HepG2 (cell line): ENCODE data around the gene GHRL. TPM values are rescaled to one million over a fixed set of nuclear protein-coding genes. Genes with fewer than 3 reads are reported as not detected.

Experiments
- ATAC-seq: fragments of 200-7000 bp; cut with Tn5 transposase; 3 replicates; pipeline ENCODE4 v1.9.1; 2020; ENCODE audit warnings: mild to moderate bottlenecking, moderate library complexity
- BruUV-seq: library from RNA; stranded (reverse); fragments of 400-500 nt; replicated peaks from 2 replicates; lab custom pipeline; 2021; lab: Mats Ljungman, UMichigan
- CTCF ChIA-PET: fragments of 300-600 bp; formaldehyde crosslinking; extraction: SDS; loops from one replicate; lab custom pipeline; 2021; ENCODE audit warnings: low total read pairs, inconsistent platforms, low intra/inter-chr PET ratio; lab: Yijun Ruan, JAX
- POLR2A ChIA-PET: fragments of 350-600 bp; sonication (Branson Sonifier 250); formaldehyde crosslinking; loops from one replicate; lab custom pipeline; 2020; ENCODE audit warnings: antibody characterized with exemption, inconsistent platforms; lab: Yijun Ruan, JAX
- DNase-seq: peaks from one replicate; pipeline ENCODE4 v3.0.0-alpha.2; 2015; ENCODE audit warnings: low spot score
- FAIRE-seq: peaks from 3 replicates; lab custom pipeline; 2011; peaks lifted over from hg19 to GRCh38; lab: Jason Lieb, UNC
- H2AFZ ChIP-seq: one replicate; pipeline ENCODE4 v1.6.1; 2011; ENCODE audit warnings: low read length, inconsistent platforms
- H3K27ac ChIP-seq: fragments of 300-600 bp; 3 replicates; pipeline ENCODE4 v1.8.0; 2011; ENCODE audit warnings: mixed run types, mild to moderate bottlenecking, mixed read lengths, low read length, inconsistent platforms; ENCODE audit not compliant: insufficient read depth; ENCODE audit errors: extremely low read length
- H3K27me3 ChIP-seq, 2 experiments: fragments of 200-600 bp in 1 of 2; 2 replicates in 1 of 2; 3 replicates in 1 of 2; pipeline versions ENCODE4 v1.6.0 to v1.8.0; 2011; ENCODE audit warnings: low read length in 2 of 2, mild to moderate bottlenecking in 2 of 2, moderate library complexity in 2 of 2, inconsistent platforms in 1 of 2; ENCODE audit not compliant: insufficient read depth in 2 of 2, control insufficient read depth in 1 of 2
- H3K36me3 ChIP-seq, 2 experiments: fragments of 200-600 bp in 1 of 2; replicated peaks in 1 of 2; 2 replicates in 1 of 2; 3 replicates in 1 of 2; pipeline versions ENCODE4 v1.5.1 to v1.8.0; 2011; ENCODE audit warnings: low read length in 2 of 2, inconsistent platforms in 1 of 2; ENCODE audit not compliant: insufficient read depth in 2 of 2, control insufficient read depth in 1 of 2
- H3K4me1 ChIP-seq: 2 replicates; pipeline ENCODE4 v1.5.1; 2012; ENCODE audit warnings: low read length, inconsistent platforms; ENCODE audit not compliant: insufficient read depth
- H3K4me2 ChIP-seq: 2 replicates; pipeline ENCODE4 v1.6.0; 2011; ENCODE audit warnings: low read depth, low read length, inconsistent platforms
- H3K4me3 ChIP-seq, 3 experiments: fragments of 200-600 bp in 1 of 3; sonication (generic), shearing (Covaris generic) in 1 of 3; replicated peaks in 1 of 3; 2 replicates each; pipeline ENCODE4 v1.5.1; 2011 to 2016; ENCODE audit warnings: low read length in 3 of 3, inconsistent platforms in 2 of 3, low read depth in 2 of 3, mild to moderate bottlenecking in 2 of 3, control low read depth in 1 of 3, mixed read lengths in 1 of 3; ENCODE audit not compliant: insufficient read depth in 1 of 3
- H3K79me2 ChIP-seq: one replicate; pipeline ENCODE4 v1.6.1; 2011; ENCODE audit warnings: low read length, inconsistent platforms; ENCODE audit not compliant: insufficient read depth
- H3K9ac ChIP-seq: 2 replicates; pipeline ENCODE4 v1.6.0; 2011; ENCODE audit warnings: mild to moderate bottlenecking, low read depth, low read length, inconsistent platforms; ENCODE audit not compliant: insufficient read depth
- H3K9me3 ChIP-seq: 2 replicates; pipeline ENCODE4 v1.5.1; 2012; ENCODE audit warnings: mild to moderate bottlenecking, low read length
- H4K20me1 ChIP-seq: 2 replicates; pipeline ENCODE4 v1.6.0; 2011; ENCODE audit warnings: inconsistent platforms, mild to moderate bottlenecking, low read length, moderate library complexity; ENCODE audit not compliant: insufficient read depth
- ASH2L ChIP-seq: fragments of 300-600, 200-600 bp; sonication (generic); IDR thresholded peaks from 2 replicates; pipeline ENCODE4 v1.7.0; 2017; ENCODE audit warnings: low read depth, mild to moderate bottlenecking, moderate library complexity, mixed read lengths, low read length; ENCODE audit not compliant: insufficient read length
- EP300 ChIP-seq, 3 experiments: sonication (generic) in 1 of 3; formaldehyde crosslinking in 1 of 3; IDR thresholded peaks; 2 replicates each; pipeline versions ENCODE4 v1.5.1 to v1.6.1; 2011 to 2020; ENCODE audit warnings: low read depth in 2 of 3, low read length in 2 of 3, borderline replicate concordance in 1 of 3, improper control_type of control experiment in 1 of 3, mild to moderate bottlenecking in 1 of 3, missing genetic modification reagents in 1 of 3, moderate library complexity in 1 of 3
- KAT8 ChIP-seq: IDR thresholded peaks from 2 replicates; pipeline ENCODE4 v1.6.1; 2016; ENCODE audit warnings: missing genetic modification reagents, missing compliant biosample characterization
- KDM1A ChIP-seq: IDR thresholded peaks from 2 replicates; pipeline ENCODE4 v1.6.1; 2016; ENCODE audit warnings: missing compliant biosample characterization
- KDM2A ChIP-seq: sonication (generic); formaldehyde crosslinking; IDR thresholded peaks from 2 replicates; pipeline ENCODE4 v1.4.0; 2020; ENCODE audit warnings: low read depth, missing genetic modification reagents, borderline replicate concordance
- KDM3A ChIP-seq: IDR thresholded peaks from 2 replicates; pipeline ENCODE4 v1.6.1; 2018; ENCODE audit warnings: low read depth, missing compliant biosample characterization
- NFE2 ChIP-seq: sonication (generic); formaldehyde crosslinking; IDR thresholded peaks from 2 replicates; pipeline ENCODE4 v1.4.0; 2020; ENCODE audit warnings: missing genetic modification reagents
- SALL1 ChIP-seq: sonication (generic); formaldehyde crosslinking; IDR thresholded peaks from 2 replicates; pipeline ENCODE4 v1.8.0; 2022; ENCODE audit warnings: mild to moderate bottlenecking, missing genetic modification reagents
- SMAD3 ChIP-seq: sonication (generic); formaldehyde crosslinking; IDR thresholded peaks from 2 replicates; pipeline ENCODE4 v1.4.0; 2020; ENCODE audit warnings: missing genetic modification reagents
- SOX6 ChIP-seq, 2 experiments: fragments of 450-650 bp in 1 of 2; sonication (generic) in 1 of 2; formaldehyde crosslinking in 1 of 2; IDR thresholded peaks; 2 replicates each; pipeline versions ENCODE4 v1.4.0 to v1.6.1; 2017 to 2020; ENCODE audit warnings: antibody characterized with exemption in 1 of 2, mild to moderate bottlenecking in 1 of 2, missing genetic modification reagents in 1 of 2
- YEATS2 ChIP-seq: sonication (generic); formaldehyde crosslinking; IDR thresholded peaks from 2 replicates; pipeline ENCODE4 v1.4.0; 2020; ENCODE audit warnings: missing genetic modification reagents, borderline replicate concordance
- ZBTB3 ChIP-seq: sonication (generic); formaldehyde crosslinking; IDR thresholded peaks from 2 replicates; pipeline ENCODE4 v1.4.0; 2020; ENCODE audit warnings: low read depth, mild to moderate bottlenecking, moderate library complexity, missing genetic modification reagents, borderline replicate concordance
- ZC3H13 ChIP-seq: sonication (generic); formaldehyde crosslinking; IDR thresholded peaks from 2 replicates; pipeline ENCODE4 v1.8.1; 2023; ENCODE audit warnings: mild to moderate bottlenecking, missing genetic modification reagents, moderate library complexity
- ZIK1 ChIP-seq: sonication (generic); formaldehyde crosslinking; IDR thresholded peaks from 2 replicates; pipeline ENCODE4 v1.5.0; 2020; ENCODE audit warnings: mild to moderate bottlenecking, low read depth, missing genetic modification reagents, borderline replicate concordance
- ZKSCAN1 ChIP-seq: fragments of 150-350 bp; IDR thresholded peaks from 2 replicates; pipeline ENCODE4 v1.6.1; 2014; ENCODE audit warnings: low read length
- ZNF264 ChIP-seq: sonication (generic); formaldehyde crosslinking; IDR thresholded peaks from 2 replicates; pipeline ENCODE4 v1.4.0; 2020; ENCODE audit warnings: missing genetic modification reagents
- ZNF83 ChIP-seq: sonication (generic); formaldehyde crosslinking; IDR thresholded peaks from 2 replicates; pipeline ENCODE4 v1.4.0; 2020; ENCODE audit warnings: missing genetic modification reagents, mild to moderate bottlenecking, borderline replicate concordance
- ZSCAN29 ChIP-seq: sonication (generic); formaldehyde crosslinking; conservative IDR thresholded peaks from 2 replicates; pipeline ENCODE4 v1.4.0; 2020; ENCODE audit warnings: mild to moderate bottlenecking, missing genetic modification reagents
- ZSCAN9 ChIP-seq: IDR thresholded peaks from 2 replicates; pipeline ENCODE4 v1.6.1; 2016; ENCODE audit warnings: borderline replicate concordance
- WGBS: methylation state at CpG from one replicate; pipeline ENCODE4 v1.1.6; 2017; ENCODE audit warnings: low lambda C conversion rate; 5-methylcytosine and 5-hydroxymethylcytosine counted together
- in situ Hi-C: cut with HindIII; loops from 2 replicates; pipeline ENCODE4 v1.10.0; 2017; ENCODE audit warnings: low pct_unique_long_range_greater_than_20kb; ENCODE audit not compliant: extremely low pct_ligation_motif_present
- intact Hi-C: fragments of 100-400 bp; cut with micrococcal nuclease; formaldehyde crosslinking; loops from one replicate; pipeline ENCODE4 v1.10.0; 2022; ENCODE audit not compliant: unreplicated experiment
- polyA plus RNA-seq, 8 experiments: library from polyadenylated mRNA; depleted of rRNA in 3 of 8; stranded (reverse) in 7 of 8; unstranded in 1 of 8; fragments of >200 nt; fragmentation: Illumina TruSeq in 4 of 8; extraction: Trizol in 4 of 8; gene quantifications; 2 replicates each; pipeline versions ENCODE4 v1.2.1 to v1.2.3, GENCODE V29; 2011 to 2016; ENCODE audit warnings: low read depth in 4 of 8, missing spikeins in 1 of 8, mixed read lengths in 1 of 8; ENCODE audit not compliant: insufficient read depth in 1 of 8
- total RNA-seq, 5 experiments: library from RNA; depleted of rRNA; stranded (reverse); fragments of >200 nt; fragmentation: Illumina TruSeq; extraction: Trizol; gene quantifications; 2 replicates each; pipeline ENCODE4 v1.2.3, GENCODE V29; 2016; ENCODE audit warnings: low read depth in 1 of 5
- TF ChIP-seq, protein P1 (sequence below): IDR thresholded peaks from 2 replicates; pipeline ENCODE4 v1.6.1; 2016; ENCODE audit warnings: missing genetic modification reagents, missing compliant biosample characterization
- TF ChIP-seq, protein P2 (sequence below): sonication (generic); formaldehyde crosslinking; conservative IDR thresholded peaks from 2 replicates; pipeline ENCODE4 v1.4.0; 2020; ENCODE audit warnings: missing genetic modification reagents
- TF ChIP-seq, protein P3 (sequence below): fragments of 450-650 bp; IDR thresholded peaks from 2 replicates; pipeline ENCODE4 v1.6.1; 2017; ENCODE audit warnings: mild to moderate bottlenecking

Gene GHRL
- total and polyA plus RNA-seq, 2 of the 13 experiments (the other 11 are each of a cell fraction or from before 2014, with no cell fraction given), result 0.09 TPM; not detected in 1

DNA sequence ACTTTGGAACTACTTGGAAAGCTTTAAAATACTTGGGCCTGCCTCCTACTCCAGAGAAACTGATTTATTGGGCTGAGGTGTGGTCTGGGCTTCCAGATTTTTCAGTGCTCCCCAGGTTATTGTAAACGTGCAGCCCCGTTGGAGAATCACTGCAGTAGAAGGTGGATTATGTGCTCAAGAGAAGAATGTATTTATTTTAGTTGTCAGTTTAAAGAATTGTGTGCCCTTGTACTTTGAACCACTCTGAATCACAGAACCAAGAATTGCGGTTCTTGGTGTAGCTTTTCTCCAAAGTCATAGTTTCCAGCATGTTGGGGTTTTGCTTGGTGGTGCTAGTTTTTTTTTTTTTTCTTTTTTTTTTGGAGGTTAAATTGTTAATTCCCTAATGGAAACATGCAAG lies 42.9 kb downstream of the GHRL start:
- H3K27me3 ChIP-seq, result no peaks in the 10 kb centered on the region; a peak in 1 of 5 replicates
- no TSS peak for BruUV-seq
- CTCF ChIA-PET, result no interaction called here
- H3K4me1 ChIP-seq, result peaks cover 56% of the 10 kb centered on the region
- ATAC-seq (no peak; the same call in 2 of the 3 replicates), FAIRE-seq (no peak), DNase-seq (peak; percentile 67)
- peak overlapping the region; percentile 77 to 95 (median 92) for H3K4me3 ChIP-seq
- POLR2A ChIA-PET, result interaction anchor here (0.5 to 2.3 kb wide), 12 partner anchors 14 to 534 kb away, joined by 3 to 9 read pairs (median 5); partner anchors contain the start of gene GHRL
- H3K9me3 ChIP-seq, result peaks cover 14% of the 10 kb centered on the region
- H3K9ac ChIP-seq, result peak overlapping the region; percentile 89
- peak overlapping the region; percentile 86 for H3K27ac ChIP-seq
- in situ Hi-C loops, result no loop called here
- H3K4me2 ChIP-seq, result peak overlapping the region; percentile 98
- H2AFZ ChIP-seq, result no peak overlapping the region
- intact Hi-C loops, result no loop called here
- peaks cover 55% of the 10 kb centered on the region for H3K79me2 ChIP-seq
- H3K36me3 ChIP-seq, result peaks cover 13 to 34% of the 10 kb centered on the region in 2 experiments
- 0% methylated on average over 3 of the region's 3 CpGs for WGBS
- peaks cover 16% of the 10 kb centered on the region for H4K20me1 ChIP-seq
- TF ChIP-seq, protein P1, sequence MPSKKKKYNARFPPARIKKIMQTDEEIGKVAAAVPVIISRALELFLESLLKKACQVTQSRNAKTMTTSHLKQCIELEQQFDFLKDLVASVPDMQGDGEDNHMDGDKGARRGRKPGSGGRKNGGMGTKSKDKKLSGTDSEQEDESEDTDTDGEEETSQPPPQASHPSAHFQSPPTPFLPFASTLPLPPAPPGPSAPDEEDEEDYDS, result peak; percentile 24; the same call in 1 of the 2 replicates
- no peak for TF ChIP-seq KDM1A (CRISPR knock-in tag)
- TF ChIP-seq ZKSCAN1, result no peak
- TF ChIP-seq ZNF83 (CRISPR knock-in tag), result no peak
- 0 out of 2 replicates have a peak, but pooled peaks have one; percentile 1 for TF ChIP-seq ZSCAN29
- TF ChIP-seq KDM3A, result no peak
- no peak for TF ChIP-seq ASH2L
- TF ChIP-seq ZNF264, result no peak
- TF ChIP-seq KDM2A, result no peak
- TF ChIP-seq ZSCAN9 (CRISPR knock-in tag), result no peak
- TF ChIP-seq ZC3H13 (CRISPR knock-in tag), result no peak
- no peak for TF ChIP-seq YEATS2 (CRISPR knock-in tag)
- peak; percentile 32; the same call in 1 of the 2 replicates for TF ChIP-seq SALL1 (CRISPR knock-in tag)
- TF ChIP-seq SMAD3 (CRISPR knock-in tag), result no peak
- no peak for TF ChIP-seq NFE2 (CRISPR knock-in tag)
- no peak for TF ChIP-seq SOX6 (IDR thresholded peaks at IDR 0.05)
- TF ChIP-seq SOX6 (CRISPR knock-in tag; IDR thresholded peaks at IDR 0.05), result peak; percentile 56
- peak; percentile 23; the same call in 1 of the 2 replicates for TF ChIP-seq KAT8 (CRISPR knock-in tag)
- TF ChIP-seq ZIK1 (CRISPR knock-in tag), result no peak
- no peak for TF ChIP-seq ZBTB3 (CRISPR knock-in tag)
- TF ChIP-seq EP300 (IDR thresholded peaks at IDR 0.05; ENCODE audit: low read depth in 2 of 2, low read length in 2 of 2), result peak in 1 of 2 experiments; percentile 42; a peak in 1 of 4 replicates
- TF ChIP-seq EP300 (CRISPR knock-in tag; IDR thresholded peaks at IDR 0.05; ENCODE audit: borderline replicate concordance), result no peak
- TF ChIP-seq, protein P2, sequence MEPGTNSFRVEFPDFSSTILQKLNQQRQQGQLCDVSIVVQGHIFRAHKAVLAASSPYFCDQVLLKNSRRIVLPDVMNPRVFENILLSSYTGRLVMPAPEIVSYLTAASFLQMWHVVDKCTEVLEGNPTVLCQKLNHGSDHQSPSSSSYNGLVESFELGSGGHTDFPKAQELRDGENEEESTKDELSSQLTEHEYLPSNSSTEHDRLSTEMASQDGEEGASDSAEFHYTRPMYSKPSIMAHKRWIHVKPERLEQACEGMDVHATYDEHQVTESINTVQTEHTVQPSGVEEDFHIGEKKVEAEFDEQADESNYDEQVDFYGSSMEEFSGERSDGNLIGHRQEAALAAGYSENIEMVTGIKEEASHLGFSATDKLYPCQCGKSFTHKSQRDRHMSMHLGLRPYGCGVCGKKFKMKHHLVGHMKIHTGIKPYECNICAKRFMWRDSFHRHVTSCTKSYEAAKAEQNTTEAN (CRISPR knock-in tag), result no peak
- TF ChIP-seq, protein P3, sequence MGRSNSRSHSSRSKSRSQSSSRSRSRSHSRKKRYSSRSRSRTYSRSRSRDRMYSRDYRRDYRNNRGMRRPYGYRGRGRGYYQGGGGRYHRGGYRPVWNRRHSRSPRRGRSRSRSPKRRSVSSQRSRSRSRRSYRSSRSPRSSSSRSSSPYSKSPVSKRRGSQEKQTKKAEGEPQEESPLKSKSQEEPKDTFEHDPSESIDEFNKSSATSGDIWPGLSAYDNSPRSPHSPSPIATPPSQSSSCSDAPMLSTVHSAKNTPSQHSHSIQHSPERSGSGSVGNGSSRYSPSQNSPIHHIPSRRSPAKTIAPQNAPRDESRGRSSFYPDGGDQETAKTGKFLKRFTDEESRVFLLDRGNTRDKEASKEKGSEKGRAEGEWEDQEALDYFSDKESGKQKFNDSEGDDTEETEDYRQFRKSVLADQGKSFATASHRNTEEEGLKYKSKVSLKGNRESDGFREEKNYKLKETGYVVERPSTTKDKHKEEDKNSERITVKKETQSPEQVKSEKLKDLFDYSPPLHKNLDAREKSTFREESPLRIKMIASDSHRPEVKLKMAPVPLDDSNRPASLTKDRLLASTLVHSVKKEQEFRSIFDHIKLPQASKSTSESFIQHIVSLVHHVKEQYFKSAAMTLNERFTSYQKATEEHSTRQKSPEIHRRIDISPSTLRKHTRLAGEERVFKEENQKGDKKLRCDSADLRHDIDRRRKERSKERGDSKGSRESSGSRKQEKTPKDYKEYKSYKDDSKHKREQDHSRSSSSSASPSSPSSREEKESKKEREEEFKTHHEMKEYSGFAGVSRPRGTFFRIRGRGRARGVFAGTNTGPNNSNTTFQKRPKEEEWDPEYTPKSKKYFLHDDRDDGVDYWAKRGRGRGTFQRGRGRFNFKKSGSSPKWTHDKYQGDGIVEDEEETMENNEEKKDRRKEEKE, result no peak
